CD4-positive, alpha-beta T cell treated with Interferon gamma for 1 hour (primary cell): Measurements from ENCODE around the gene BRMS1L.

Source experiments
- DNase-seq: peaks from one replicate; pipeline ENCODE4 v3.0.0-alpha.2; 2020

The BRMS1L gene

GRCh38 chr14:35875296-35875695 is 49.2 kb downstream of the BRMS1L start:
- DNase-seq, result no peak

DNA sequence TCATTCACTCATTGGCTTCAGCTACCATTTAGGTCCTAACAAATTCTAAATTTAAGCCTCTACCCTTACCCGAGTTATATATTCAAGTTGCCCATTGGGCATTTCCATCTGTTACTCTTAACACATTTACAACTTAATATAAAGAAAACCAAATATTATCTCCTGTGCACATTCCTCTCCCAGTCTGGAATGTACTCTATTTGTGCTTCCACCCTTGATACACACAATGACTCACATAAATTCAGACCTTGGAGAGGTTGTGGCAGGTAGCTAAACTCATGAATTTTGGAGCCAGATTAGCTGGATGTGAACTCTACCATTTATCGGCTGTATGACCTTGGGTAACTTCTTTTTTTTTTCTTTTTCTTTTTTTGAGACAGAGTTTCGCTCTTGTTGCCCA is 51.1 kb downstream of the BRMS1L start:
- DNase-seq, result no peak

- DNase-seq, result no peak
These were observed 52.4 kb downstream of the BRMS1L start for GRCh38 chr14:35878272-35879150.

DNA sequence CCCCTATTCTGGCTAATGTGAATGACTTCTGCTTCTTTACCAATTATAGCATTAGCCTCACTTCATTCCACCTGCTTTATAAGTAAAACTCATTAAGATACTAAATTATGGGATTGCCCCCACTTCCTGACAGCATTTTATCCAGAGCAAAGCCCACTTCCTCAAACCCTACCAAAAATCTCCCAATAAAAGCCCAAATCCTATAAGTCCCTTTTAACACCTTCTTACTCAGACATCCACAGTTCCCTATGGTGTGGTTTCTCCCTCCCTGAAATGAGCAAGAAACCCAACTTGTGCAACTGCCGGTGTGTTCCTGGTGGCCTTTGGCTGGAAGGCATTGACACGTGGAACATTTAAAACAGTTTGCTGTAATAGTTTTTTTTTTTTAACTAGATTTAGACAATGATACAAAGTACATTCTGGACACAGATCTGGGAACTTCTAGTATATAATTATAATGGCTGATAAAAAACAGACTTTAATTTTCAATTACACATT is 53.1 kb downstream of the BRMS1L start:
- DNase-seq, result no peak

DNA sequence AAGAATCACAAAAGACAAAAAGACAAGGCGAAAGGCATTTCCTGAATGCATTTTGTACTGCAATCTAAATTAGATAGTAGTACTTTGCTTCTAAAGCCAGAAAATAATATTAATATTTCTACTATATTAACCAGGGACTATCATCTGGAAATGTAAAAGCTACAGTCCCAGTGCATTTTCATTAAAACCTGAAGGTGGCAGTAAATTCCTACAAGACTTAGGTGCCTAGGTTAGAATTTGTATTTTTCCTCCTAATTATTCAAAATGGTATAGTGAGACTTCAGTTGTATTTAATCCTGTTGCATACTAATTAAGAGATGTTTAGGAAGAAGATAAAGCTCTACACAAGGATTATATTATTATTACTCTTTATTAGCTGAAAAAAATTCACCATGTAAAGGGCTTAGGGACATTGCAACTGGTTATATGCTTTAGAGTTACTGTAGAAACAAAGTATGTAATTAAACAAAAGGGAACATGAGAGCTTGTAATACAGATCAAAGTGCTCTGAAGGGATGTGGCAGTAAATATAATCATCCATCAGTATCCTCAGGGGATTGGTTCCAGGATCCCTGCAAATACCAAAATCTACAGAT is 53.6 kb downstream of the BRMS1L start:
- DNase-seq, result no peak

DNA sequence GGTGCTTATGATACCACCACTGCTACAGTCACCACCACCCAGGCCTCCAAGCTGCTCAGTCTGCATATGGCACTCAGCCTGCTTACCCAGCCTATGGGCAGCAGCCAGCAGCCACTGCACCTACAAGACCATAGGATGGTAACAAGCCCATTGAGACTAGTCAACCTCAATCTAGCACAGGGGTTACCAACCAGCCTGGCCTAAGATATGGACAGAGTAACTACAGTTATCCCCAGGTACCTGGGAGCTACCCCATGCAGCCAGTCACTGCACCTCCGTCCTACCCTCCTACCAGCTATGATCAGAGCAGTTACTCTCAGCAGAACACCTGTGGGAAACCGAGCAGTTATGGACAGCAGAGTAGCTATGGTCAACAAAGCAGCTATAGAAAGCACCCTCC is 55.1 kb downstream of the BRMS1L start:
- DNase-seq, result no peak

GRCh38 chr14:35883677-35884293 is 57.6 kb downstream of the BRMS1L start:
- no peak for DNase-seq

DNA sequence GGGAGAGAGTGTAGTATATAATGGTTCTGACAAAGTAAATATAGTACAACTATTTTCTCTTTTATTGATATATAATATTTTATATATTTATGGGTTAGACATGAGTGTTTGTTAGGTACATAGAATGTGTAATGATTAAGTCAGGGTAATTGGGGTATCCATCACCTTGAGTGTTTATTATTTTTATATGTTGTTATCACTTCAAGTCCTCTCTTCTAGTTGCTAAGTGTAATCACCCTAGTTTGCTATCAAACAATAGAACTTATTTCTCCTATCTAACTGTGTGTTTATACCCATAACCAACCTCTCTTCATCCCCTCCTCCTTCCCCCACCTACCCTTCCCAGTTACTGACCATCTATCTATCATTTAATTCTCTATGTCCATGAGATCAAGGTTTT is 64.2 kb downstream of the BRMS1L start:
- DNase-seq, result no peak

GRCh38 chr14:35895256-35895655 is 69.1 kb downstream of the BRMS1L start:
- DNase-seq, result no peak

GRCh38 chr14:35897616-35898111 is 71.5 kb downstream of the BRMS1L start:
- no peak for DNase-seq

DNA sequence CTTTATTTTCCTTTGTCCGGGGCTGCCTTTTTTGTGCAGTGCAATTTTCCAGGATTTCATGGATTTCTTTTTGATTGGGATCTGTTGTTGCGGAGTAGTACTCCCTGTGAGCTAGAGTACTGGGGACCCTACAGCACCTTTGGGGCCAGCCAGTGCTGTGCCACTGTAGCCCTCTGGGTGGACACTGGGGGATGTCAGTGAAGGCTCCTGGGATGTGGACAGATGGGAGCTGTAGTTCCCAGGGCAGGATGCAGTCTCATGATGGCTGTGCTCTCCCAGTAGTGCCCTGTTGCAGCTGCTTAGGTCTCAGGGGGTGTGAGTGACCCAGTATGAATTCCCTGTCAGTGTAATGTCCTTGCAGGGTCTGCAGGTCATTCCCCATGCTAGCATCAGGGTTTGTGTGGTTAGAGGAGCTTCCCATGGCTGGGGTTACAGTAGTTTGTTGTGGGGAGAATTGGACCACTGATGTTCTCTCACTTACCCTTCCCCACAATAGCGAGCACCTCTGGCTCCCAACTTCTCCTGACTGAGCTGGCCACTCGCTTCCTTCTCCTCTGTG is 72.2 kb downstream of the BRMS1L start:
- DNase-seq, result no peak

DNA sequence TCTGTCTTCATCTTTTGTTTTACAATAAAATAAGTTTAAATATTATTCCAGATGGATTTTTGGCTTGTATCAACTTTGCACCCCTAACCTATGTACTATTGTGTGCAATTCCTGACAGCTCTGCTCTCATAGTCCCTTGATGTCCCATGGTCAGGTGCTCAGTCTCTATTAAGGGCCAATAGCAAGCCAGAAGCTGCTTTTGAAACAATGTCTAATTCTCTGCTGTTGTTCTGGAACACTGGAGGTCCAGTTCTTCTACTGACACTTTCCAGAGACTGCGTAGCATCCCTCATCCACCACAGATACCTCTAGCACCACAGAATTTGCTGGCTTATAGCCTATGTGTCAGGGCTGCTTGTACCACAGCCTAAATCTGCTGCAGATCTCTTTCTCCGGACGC is 74.6 kb downstream of the BRMS1L start:
- DNase-seq, result no peak

DNA sequence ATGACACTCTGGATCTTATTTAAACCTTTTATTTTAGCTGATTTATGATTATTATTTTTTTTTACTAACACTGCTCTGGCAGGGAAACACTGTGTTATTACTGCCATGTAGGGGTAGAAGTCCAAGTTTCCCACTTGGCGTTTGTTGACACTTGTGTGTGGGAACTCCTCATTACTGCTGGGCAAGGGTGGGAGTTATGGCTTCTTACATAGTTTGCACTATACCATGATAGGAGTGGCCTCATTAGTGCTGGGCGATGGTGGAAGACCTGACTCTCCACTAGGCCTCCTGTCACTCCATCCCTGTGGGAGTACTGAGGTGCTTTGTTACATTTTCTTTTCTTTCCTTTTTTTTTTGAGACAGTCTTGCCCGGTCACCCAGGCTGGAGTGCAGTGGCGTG is 83.5 kb downstream of the BRMS1L start:
- DNase-seq, result no peak

DNA sequence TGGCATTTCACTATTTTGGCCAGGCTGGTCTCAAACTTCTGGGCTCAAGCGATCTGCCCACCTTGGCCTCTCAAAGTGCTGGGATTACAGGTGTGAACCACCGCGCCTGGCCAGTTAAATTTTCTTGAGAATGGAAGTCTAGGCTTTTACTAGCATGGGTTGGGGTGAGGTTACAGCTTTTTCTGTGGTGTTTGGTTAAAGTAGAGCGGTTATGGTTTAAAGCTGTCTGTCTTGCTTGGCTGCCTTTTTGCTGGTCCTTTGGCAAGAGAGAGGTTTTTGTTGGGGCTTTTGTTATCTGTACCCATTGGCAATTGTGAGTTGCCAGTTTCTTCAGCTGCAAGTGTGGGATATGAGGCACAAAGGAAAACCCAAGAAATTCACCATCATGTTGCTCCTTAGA is 84.1 kb downstream of the BRMS1L start:
- no peak for DNase-seq

DNA sequence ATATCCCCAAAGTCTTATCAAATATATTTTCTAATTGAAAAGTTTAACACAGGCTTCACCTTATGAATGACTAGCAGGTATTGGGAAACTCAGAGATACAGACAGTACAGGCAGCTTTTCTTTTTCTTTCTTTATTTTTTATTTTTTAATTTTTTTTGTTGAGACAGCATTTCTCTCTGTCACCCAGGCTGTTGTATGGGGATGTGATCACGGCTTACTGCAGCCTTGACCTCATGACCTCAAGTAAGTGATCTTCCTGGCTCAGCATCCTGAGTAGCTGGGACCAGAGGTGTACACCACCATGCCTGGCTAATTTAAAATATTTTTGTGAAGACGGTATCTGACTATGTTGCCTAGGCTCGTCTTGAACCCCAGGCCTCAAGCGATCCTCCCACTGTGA is 85.0 kb downstream of the BRMS1L start:
- no peak for DNase-seq

- no peak for DNase-seq
These were observed 89.0 kb downstream of the BRMS1L start for GRCh38 chr14:35915185-35915584.

- DNase-seq, result no peak
These were observed 89.6 kb downstream of the BRMS1L start for GRCh38 chr14:35915775-35916174.
